T-cell (primary cell): ENCODE results near the gene BABAM2. TPM values are rescaled to one million over a fixed set of nuclear protein-coding genes. Genes with fewer than 3 reads are reported as not detected.

Experiments used
- ATAC-seq, 4 experiments: fragments of 200-7000 bp in 3 of 4; fragments of 150-1000 bp in 1 of 4; cut with Tn5 transposase; replicated peaks in 1 of 4; 1 replicate in 3 of 4; 2 replicates in 1 of 4; pipeline ENCODE4 v1.10.0; 2021; ENCODE audit warnings: moderate library complexity in 3 of 4, mild to moderate bottlenecking in 2 of 4, moderate number of reproducible peaks in 1 of 4
- CTCF ChIA-PET, 2 donors: fragments of 300-600 bp; sonication (Branson Sonifier 250); formaldehyde crosslinking; loops; one replicate each; lab custom pipeline; 2022; ENCODE audit warnings: antibody characterized with exemption in 2 of 2; lab: Charles Lee
- POLR2A ChIA-PET, 2 donors: fragments of 300-600 bp; sonication (Branson Sonifier 250); formaldehyde crosslinking; loops; one replicate each; lab custom pipeline; 2022; ENCODE audit warnings: antibody characterized with exemption in 2 of 2; lab: Charles Lee
- DNase-seq, 35 experiments: peaks; one replicate each; pipeline versions ENCODE4 v3.0.0 to v3.0.0-alpha.2; 2013 to 2023
- H3K27ac ChIP-seq: one replicate; pipeline ENCODE4 v1.5.1; 2013; ENCODE audit warnings: low read length
- H3K27me3 ChIP-seq, 2 experiments: replicated peaks in 1 of 2; 1 replicate in 1 of 2; 2 replicates in 1 of 2; pipeline versions ENCODE4 v1.6.1 to v1.7.0; 2013; ENCODE audit warnings: low read length in 1 of 2, mixed read lengths in 1 of 2; ENCODE audit not compliant: control insufficient read depth in 2 of 2, insufficient read depth in 2 of 2; ENCODE audit errors: extremely low read depth in 1 of 2
- H3K36me3 ChIP-seq, 2 donors: 1 replicate in 1 of 2; 2 replicates in 1 of 2; pipeline versions ENCODE4 v1.6.1 to v1.7.0; 2013; ENCODE audit warnings: low read length in 1 of 2; ENCODE audit not compliant: control insufficient read depth in 2 of 2, insufficient read depth in 1 of 2; ENCODE audit errors: extremely low read depth in 1 of 2
- H3K4me1 ChIP-seq, 2 experiments: 1 replicate in 1 of 2; 2 replicates in 1 of 2; pipeline versions ENCODE4 v1.6.1 to v1.7.0; 2013; ENCODE audit warnings: low read length in 2 of 2, mixed read lengths in 1 of 2; ENCODE audit not compliant: insufficient read depth in 2 of 2, control insufficient read depth in 1 of 2; ENCODE audit errors: extremely low read depth in 1 of 2
- H3K4me3 ChIP-seq, 2 donors: 1 replicate in 1 of 2; 2 replicates in 1 of 2; pipeline versions ENCODE4 v1.5.1 to v1.7.0; 2013; ENCODE audit warnings: mild to moderate bottlenecking in 2 of 2, low read length in 1 of 2, moderate library complexity in 1 of 2; ENCODE audit not compliant: control insufficient read depth in 1 of 2; ENCODE audit errors: extremely low read depth in 1 of 2
- H3K9me3 ChIP-seq: 2 replicates; pipeline ENCODE4 v1.7.0; 2013
- H3K27ac Mint-ChIP-seq, 2 donors: one replicate each; pipeline ENCODE4 v1.8.0; 2020 to 2021; ENCODE audit warnings: mild to moderate bottlenecking in 2 of 2, mixed read lengths in 2 of 2
- H3K27me3 Mint-ChIP-seq, 2 donors: one replicate each; pipeline ENCODE4 v1.8.0; 2021 to 2022; ENCODE audit warnings: mixed read lengths in 2 of 2
- H3K36me3 Mint-ChIP-seq: one replicate; pipeline ENCODE4 v1.8.0; 2021; ENCODE audit warnings: mixed read lengths
- H3K4me1 Mint-ChIP-seq, 3 donors: one replicate each; pipeline ENCODE4 v1.8.0; 2020 to 2022; ENCODE audit warnings: mixed read lengths in 3 of 3, mild to moderate bottlenecking in 1 of 3
- H3K4me3 Mint-ChIP-seq, 3 donors: one replicate each; pipeline ENCODE4 v1.8.0; 2020 to 2022; ENCODE audit warnings: mild to moderate bottlenecking in 3 of 3, mixed read lengths in 3 of 3, moderate library complexity in 3 of 3
- H3K9me3 Mint-ChIP-seq, 3 donors: one replicate each; pipeline ENCODE4 v1.8.0; 2020 to 2022; ENCODE audit warnings: mixed read lengths in 3 of 3
- WGBS: methylation state at CpG from one replicate; pipeline ENCODE4 v1.1.5; 2013; ENCODE audit warnings: missing lambda C conversion rate; ENCODE audit not compliant: insufficient coverage; 5-methylcytosine and 5-hydroxymethylcytosine counted together
- total RNA-seq, 35 experiments: library from RNA in 6 of 35; stranded (reverse) in 6 of 35; fragments of 120-200 nt in 1 of 35; gene quantifications; one replicate each; pipeline versions ENCODE4 v1.2.1 to v1.2.4 and lab custom pipeline; 2013 to 2026

BABAM2 gene
- 10 to 100 TPM; 28.4 to 45.2 (median 37.4) TPM for total RNA-seq
- total RNA-seq (2013) = 34.4 TPM
- 7.4 to 27.6 (median 17.4) reads per million in 29 experiments for total RNA-seq (lab: John Stamatoyannopoulos, UW)

DNA sequence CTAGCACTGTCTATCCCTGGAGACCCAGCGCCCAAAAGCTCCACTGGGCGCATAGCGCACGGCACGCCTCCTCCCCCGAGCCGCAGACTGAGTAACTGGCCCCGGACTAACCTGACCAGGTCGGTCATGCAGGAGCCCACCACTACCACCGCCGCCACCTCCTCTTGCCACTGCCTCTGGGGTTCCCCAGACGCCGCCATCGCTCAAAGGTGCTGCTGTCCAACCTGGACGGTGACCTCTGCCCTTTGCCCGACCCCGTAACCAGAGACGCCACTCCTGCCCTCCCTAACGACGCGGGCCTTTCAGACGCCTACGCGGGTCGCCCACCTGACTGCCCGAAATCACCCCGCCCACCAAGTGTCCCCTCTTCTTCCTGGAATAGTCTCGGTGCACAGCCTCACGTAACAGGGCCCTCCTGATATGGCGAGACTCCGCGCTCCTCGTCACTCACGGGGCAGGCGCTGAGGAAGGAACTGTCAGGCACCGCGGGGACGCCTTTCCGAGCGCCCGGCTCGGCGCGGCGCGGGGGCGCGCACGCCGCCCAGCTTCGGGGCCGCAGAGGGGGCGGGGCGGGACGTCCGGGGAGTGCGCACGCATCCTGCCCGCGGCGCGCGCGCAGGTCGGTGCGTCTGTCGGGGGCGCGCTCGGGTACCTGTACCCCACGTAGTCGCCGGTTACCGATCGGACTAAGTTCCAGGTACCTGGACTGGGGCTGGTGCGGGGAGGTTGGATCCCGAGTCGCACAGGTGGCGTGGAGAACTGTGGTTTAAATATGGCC, at the start of gene BABAM2, which contains the start of gene RBKS:
Gene BABAM2, plus strand, starts transcription at position 584 of the 778 bp plus-strand sequence. CDS start 3,828 bp downstream, outside the sequence.
Gene RBKS, minus strand, starts transcription at position 242 of the 778 bp plus-strand sequence. Its CDS starts 42 bp downstream, at position 200.
- WGBS = under 1% methylated on average over 66 of the region's 79 CpGs

DNA sequence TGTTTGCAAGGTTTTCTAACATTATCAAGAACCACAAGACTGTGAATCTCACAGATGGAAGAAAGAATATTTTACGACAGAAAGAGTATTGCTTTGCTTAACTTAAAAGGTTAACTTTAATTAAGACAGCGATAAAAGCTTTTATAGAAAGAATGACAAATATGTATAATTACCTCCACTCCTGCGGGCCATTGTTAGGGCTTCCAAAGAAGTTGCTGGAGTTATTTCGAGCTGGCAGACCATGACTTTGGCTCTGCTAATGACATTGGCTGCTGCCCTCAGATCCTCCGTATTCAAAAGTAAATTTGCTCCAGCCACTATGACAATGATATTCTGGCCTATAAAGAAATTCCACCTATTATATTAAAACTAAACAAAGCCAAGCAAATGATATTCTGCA, 47.6 kb upstream of the BABAM2 start:
- 100% methylated on average over 2 of the region's 5 CpGs for WGBS
- CTCF ChIA-PET = interaction anchor here in 1 of 2 donors (0.6 kb wide), 1 partner anchor 254 kb away, joined by 3 read pairs; no protein-coding TSS in a partner anchor
- Histone ChIP-seq H3K4me3 (no peak overlapping the region), H3K27ac (no peak overlapping the region), H3K27me3 (no peaks in the 10 kb centered on the region), H3K36me3 (no peaks in the 10 kb centered on the region), H3K4me1 (no peaks in the 10 kb centered on the region), H3K9me3 (no peaks in the 10 kb centered on the region)
- H3K4me3 Mint-ChIP-seq = no peak overlapping the region
- H3K4me1 Mint-ChIP-seq = no peaks in the 10 kb centered on the region
- no peaks in the 10 kb centered on the region for H3K9me3 Mint-ChIP-seq
- H3K36me3 Mint-ChIP-seq = peaks cover 11% of the 10 kb centered on the region
- H3K27me3 Mint-ChIP-seq = no peaks in the 10 kb centered on the region
- no peak for DNase-seq
- POLR2A ChIA-PET = no interaction called here
- ATAC-seq = no peak
- H3K27ac Mint-ChIP-seq = no peak overlapping the region

More for the DNA sequence above, at the start of gene BABAM2, which contains the start of gene RBKS:
- no peaks in the 10 kb centered on the region for H3K36me3 ChIP-seq
- H3K27me3 ChIP-seq = no peaks in the 10 kb centered on the region
- Mint-ChIP-seq H3K4me3 (peak within 1 kb of the TSS; percentile 96 to 99 (median 98)), H3K36me3 (peaks cover 14% of the 10 kb centered on the region), H3K4me1 (peaks cover 53 to 59% (median 58%) of the 10 kb centered on the region in 3 donors), H3K27ac (peak within 1 kb of the TSS; percentile 98 to 100), H3K27me3 (peaks cover 0 to 1% of the 10 kb centered on the region in 2 donors), H3K9me3 (no peaks in the 10 kb centered on the region)
- DNase-seq = peak; percentile 83 to 96 (median 89)
- ChIA-PET CTCF (interaction anchor here in 1 of 2 donors (1.1 to 1.3 kb wide), 2 partner anchors 24 to 520 kb away, joined by 3 to 5 read pairs; no protein-coding TSS in a partner anchor), POLR2A (interaction anchor here (0.5 to 1.0 kb wide), 12 partner anchors 22 to 1857 kb away, joined by 3 to 9 read pairs (median 3); partner anchors contain the start of gene FOSL2 (in 1 of the 2))
- peak within 1 kb of the TSS; percentile 99 for H3K27ac ChIP-seq
- H3K4me3 ChIP-seq = peak within 1 kb of the TSS; percentile 78 to 97
- peaks cover 15 to 25% of the 10 kb centered on the region in 2 experiments for H3K4me1 ChIP-seq
- peak; percentile 82 to 90 (median 89) for ATAC-seq
- H3K9me3 ChIP-seq = no peaks in the 10 kb centered on the region

DNA sequence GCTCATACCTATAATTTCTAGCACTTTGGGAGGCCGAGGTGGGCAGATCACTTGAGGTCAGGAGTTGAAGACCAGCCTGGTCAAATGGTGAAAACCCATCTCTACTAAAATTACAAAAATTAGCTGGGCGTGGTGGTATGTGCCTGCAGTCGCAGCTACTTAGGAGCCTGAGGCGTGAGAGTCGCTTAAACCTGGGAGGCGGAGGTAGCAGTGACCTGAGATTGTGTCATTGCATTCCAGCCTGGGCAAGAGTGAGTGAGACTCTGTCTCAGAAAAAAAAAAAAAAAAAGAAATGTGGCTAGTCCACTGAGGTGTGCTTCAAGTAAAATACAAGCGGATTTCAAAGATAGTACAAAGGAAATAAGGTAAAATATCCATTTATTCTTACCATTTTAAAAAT, 46.5 kb upstream of the BABAM2 start:
- ATAC-seq (no peak), DNase-seq (no peak)
- Histone ChIP-seq H3K4me3 (no peak overlapping the region), H3K4me1 (no peaks in the 10 kb centered on the region), H3K9me3 (no peaks in the 10 kb centered on the region), H3K27me3 (no peaks in the 10 kb centered on the region), H3K27ac (no peak overlapping the region), H3K36me3 (no peaks in the 10 kb centered on the region)
- Mint-ChIP-seq H3K36me3 (peaks cover 11% of the 10 kb centered on the region), H3K4me3 (no peak overlapping the region), H3K9me3 (no peaks in the 10 kb centered on the region), H3K27me3 (no peaks in the 10 kb centered on the region), H3K4me1 (no peaks in the 10 kb centered on the region), H3K27ac (no peak overlapping the region)
- CTCF ChIA-PET = no interaction called here
- POLR2A ChIA-PET = no interaction called here
- WGBS = 98% methylated on average over 5 of the region's 7 CpGs

DNA sequence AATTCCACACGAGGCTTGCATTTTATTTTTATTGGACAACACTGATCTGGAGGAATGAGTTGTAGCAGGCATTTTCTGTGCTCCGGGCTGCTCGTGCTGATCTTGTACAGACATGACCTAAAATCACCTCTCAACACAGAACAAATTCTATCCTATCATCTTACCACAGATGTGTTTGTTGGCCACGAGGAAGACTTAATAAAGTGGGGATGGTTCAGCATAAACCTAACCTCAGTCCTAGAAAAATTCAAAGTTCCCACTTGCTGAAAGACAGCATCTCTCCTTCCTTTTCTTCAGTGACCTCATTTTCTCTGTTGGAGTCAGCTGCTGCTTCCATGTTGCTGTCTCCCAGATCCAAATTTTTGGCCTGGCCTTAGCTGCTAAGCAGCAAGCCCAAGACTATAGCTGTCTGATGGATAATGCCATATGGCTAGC, 45.7 kb upstream of the BABAM2 start:
- no peaks in the 10 kb centered on the region for H3K9me3 Mint-ChIP-seq
- ChIA-PET CTCF (no interaction called here), POLR2A (interaction anchor here in 1 of 2 donors (0.6 kb wide), 1 partner anchor 274 kb away, joined by 4 read pairs; no protein-coding TSS in a partner anchor)
- Histone ChIP-seq H3K36me3 (no peaks in the 10 kb centered on the region), H3K27ac (no peak overlapping the region), H3K9me3 (no peaks in the 10 kb centered on the region), H3K4me1 (no peaks in the 10 kb centered on the region), H3K27me3 (no peaks in the 10 kb centered on the region), H3K4me3 (no peak overlapping the region)
- DNase-seq = no peak
- peaks cover 6% of the 10 kb centered on the region for H3K36me3 Mint-ChIP-seq
- no peaks in the 10 kb centered on the region for H3K27me3 Mint-ChIP-seq
- WGBS = no CpG with 5 or more reads among the region's 4 CpGs
- no peaks in the 10 kb centered on the region for H3K4me1 Mint-ChIP-seq
- no peak for ATAC-seq
- H3K27ac Mint-ChIP-seq = no peak overlapping the region
- H3K4me3 Mint-ChIP-seq = no peak overlapping the region

DNA sequence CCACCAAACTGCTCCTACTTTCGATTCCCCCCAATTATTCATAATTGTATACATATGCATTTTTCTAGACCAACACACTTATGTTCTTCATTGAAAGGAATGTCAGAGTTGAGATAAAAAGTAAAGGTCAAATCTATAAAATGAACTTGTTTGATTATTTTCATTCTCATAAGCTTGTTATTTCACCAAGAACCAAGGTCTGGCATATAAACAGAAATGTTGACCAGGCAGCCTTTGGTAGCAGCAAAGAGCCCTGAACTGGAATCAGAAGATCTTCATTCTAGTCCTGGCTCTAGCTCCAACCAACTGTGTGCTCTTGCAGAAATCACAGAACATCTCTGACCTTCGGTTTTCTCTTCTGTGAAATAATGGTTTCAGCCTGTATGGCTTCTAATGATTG, 43.2 kb upstream of the BABAM2 start:
- ATAC-seq (no peak), DNase-seq (no peak)
- Histone ChIP-seq H3K4me1 (no peaks in the 10 kb centered on the region), H3K36me3 (no peaks in the 10 kb centered on the region), H3K9me3 (no peaks in the 10 kb centered on the region), H3K27ac (no peak overlapping the region), H3K27me3 (no peaks in the 10 kb centered on the region), H3K4me3 (no peak overlapping the region)
- Mint-ChIP-seq H3K27me3 (no peaks in the 10 kb centered on the region), H3K4me3 (no peak overlapping the region), H3K36me3 (peaks cover 9% of the 10 kb centered on the region), H3K27ac (no peak overlapping the region), H3K9me3 (no peaks in the 10 kb centered on the region), H3K4me1 (no peaks in the 10 kb centered on the region)
- ChIA-PET CTCF (interaction anchor here in 1 of 2 donors (0.7 kb wide), 1 partner anchor 8 kb away, joined by 3 read pairs; no protein-coding TSS in a partner anchor), POLR2A (interaction anchor here in 1 of 2 donors (0.6 kb wide), 1 partner anchor 82 kb away, joined by 4 read pairs; no protein-coding TSS in a partner anchor)
- WGBS = no CpG with 5 or more reads among the region's 2 CpGs

DNA sequence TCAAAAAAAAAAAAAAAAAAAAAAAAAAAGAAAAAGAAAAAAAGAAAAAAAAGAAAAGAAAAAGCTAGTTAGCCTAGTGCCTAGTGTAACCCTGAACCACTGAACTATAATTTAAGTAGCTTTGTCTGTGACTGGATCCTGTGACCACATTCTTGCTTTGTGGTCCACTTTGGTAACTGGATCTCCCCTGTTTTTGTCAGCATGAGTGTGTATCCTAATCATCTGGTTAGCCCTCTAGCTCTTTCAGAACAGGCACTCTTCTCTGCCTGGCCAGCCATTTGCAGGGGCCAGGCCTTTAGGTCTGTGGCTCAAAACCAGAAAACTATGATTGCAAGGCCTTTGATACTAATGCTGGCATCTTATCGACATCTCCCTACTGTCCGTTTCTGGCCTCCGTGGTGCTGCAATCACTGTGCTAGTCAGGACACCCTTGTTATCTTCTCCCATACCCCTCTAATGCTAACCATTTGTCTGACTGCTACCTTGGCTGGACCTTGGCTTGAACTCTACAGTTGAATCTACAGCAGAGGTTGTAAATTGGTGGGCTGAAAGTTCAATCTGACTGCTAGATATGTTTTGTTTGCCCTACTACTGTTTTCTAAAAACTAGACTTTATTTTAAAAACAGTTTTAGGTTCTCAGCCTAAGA, 40.8 kb upstream of the BABAM2 start:
- ChIA-PET CTCF (no interaction called here), POLR2A (no interaction called here)
- Histone ChIP-seq H3K27me3 (no peaks in the 10 kb centered on the region), H3K27ac (no peak overlapping the region), H3K9me3 (no peaks in the 10 kb centered on the region), H3K4me1 (no peaks in the 10 kb centered on the region), H3K36me3 (no peaks in the 10 kb centered on the region), H3K4me3 (no peak overlapping the region)
- ATAC-seq (no peak), DNase-seq (no peak)
- H3K27me3 Mint-ChIP-seq = no peaks in the 10 kb centered on the region
- no peak overlapping the region for H3K4me3 Mint-ChIP-seq
- H3K36me3 Mint-ChIP-seq = peaks cover 9% of the 10 kb centered on the region
- no peaks in the 10 kb centered on the region for H3K4me1 Mint-ChIP-seq
- H3K9me3 Mint-ChIP-seq = no peaks in the 10 kb centered on the region
- H3K27ac Mint-ChIP-seq = no peak overlapping the region
- WGBS = 100% methylated on average over 2 of the region's 3 CpGs
